ENCODE data around the gene TPRN. TPM values are rescaled to one million over a fixed set of nuclear protein-coding genes. Genes with fewer than 3 reads are reported as not detected.
A peak's percentile ranks its signal among the peaks of the same experiment; 100 is the strongest.
"Not testable (repeated sequence)": the region's sequence is repeated elsewhere in the genome, so short reads cannot be mapped to it uniquely, and the experiment has no call there.

TPRN gene, protein sequence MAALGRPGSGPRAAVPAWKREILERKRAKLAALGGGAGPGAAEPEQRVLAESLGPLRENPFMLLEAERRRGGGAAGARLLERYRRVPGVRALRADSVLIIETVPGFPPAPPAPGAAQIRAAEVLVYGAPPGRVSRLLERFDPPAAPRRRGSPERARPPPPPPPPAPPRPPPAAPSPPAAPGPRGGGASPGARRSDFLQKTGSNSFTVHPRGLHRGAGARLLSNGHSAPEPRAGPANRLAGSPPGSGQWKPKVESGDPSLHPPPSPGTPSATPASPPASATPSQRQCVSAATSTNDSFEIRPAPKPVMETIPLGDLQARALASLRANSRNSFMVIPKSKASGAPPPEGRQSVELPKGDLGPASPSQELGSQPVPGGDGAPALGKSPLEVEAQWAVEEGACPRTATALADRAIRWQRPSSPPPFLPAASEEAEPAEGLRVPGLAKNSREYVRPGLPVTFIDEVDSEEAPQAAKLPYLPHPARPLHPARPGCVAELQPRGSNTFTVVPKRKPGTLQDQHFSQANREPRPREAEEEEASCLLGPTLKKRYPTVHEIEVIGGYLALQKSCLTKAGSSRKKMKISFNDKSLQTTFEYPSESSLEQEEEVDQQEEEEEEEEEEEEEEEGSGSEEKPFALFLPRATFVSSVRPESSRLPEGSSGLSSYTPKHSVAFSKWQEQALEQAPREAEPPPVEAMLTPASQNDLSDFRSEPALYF
- 26.9 and 34.5 TPM in 2 replicates for total RNA-seq (2014; rRNA removed; shearing (Covaris generic))

- DNase-seq (ENCODE audit: low spot score) = peak; percentile 100
Measured at GRCh38 chr9:137200311-137201204, at the start of gene TPRN. TPRN (minus strand) TSS chr9:137200741; CDS start chr9:137200711, 30 bp downstream.

DNA sequence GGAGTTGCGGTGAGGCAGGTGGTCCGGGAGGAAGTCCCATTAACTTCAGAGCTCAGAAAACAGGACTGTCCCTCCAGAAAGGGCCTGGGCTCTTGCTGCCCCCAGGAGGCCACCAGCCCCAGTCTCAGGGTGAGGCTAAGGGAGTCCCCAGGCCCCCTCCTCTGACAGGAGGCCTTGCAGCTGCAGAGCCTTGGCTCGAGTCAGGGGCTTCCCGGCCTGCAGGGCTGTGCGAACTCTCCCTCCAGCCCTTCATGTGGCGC is 47.3 kb upstream of the TPRN start:
- no peak for DNase-seq (ENCODE audit: low spot score)

DNA sequence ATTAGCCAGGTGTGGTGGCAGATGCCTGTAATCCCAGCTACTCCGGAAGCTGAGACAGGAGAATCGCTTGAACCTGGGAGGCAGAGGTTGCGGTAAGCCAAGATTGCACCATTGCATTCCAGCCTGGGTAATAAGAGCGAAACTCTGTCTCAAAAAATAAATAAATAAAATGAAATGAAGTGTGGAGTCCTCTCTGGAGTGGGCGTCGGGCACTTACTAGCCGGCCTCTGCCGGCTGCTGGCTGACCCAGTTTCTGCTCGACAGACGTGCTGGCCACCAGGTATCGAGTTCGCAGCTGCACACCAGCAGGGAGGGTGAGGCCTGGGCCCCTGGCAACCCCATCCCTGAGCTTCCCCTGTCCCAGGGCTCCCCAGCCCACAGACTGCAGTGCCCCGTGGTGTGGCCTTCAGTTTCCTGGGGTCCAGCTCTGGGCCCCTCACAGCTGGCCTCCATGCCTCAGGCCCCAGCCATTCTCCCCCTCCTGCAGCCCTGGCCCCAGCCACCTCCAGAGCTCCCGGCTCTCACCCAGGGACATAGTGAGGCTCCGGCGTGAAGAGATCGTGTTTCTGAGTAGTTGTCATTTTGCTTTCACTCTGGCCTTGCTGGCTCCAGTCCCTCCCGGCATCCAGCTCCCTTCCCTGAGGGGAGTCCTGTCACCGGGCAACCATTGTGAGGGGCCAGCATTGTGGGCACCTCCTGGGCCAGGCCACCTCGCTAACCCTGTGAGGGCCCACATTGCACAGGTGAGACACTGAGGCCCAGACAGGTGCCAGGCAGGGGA is 46.8 kb upstream of the TPRN start:
- no peak for DNase-seq (ENCODE audit: low spot score)

DNA sequence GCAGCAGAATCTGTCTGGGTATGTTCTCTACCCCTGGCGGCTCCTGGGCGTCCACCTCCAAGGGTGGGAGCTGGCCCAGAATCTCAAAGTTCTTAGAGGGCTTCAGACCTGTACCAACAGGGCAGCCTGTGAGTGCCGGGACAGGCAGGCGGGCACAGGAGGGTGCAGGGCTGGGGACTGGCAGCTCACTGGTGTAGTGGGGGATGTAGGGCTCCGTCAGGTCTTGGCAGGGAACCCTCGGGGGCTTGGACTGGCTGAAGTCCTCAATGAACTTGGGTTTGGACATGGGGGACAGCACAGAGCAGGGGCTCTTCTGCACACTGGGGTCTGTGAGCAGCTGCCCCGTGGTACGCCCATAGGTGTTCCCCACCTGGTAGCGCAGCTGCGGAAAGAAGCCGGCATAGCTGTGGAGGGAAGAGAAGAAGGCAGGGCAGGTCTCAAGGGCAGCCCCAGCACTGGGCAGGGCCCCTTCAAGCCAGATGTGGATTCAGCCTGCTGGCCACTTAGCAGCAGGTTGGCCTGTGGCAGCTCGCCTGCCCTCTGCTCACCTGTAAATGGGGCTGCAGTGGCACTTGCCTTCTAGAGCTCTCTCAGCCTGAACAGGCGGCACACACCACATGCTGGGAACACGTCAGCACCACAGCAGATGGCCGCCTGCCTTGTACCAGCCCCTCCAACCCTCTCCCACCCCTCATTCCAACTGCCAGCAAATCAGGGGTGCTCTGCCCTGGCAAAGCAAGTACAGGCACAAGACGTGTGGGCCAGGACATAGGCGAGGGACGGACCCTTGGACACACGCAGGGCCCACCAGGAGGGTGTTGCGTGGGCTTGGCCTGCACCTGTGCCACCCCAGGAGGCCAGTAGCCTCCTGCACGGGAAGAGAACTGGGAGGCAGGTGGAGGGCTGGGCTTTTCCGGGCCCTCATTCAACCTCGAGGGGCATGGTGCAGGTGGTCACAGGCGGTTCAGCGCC is 45.2 kb upstream of the TPRN start:
- DNase-seq (ENCODE audit: low spot score) = no peak

GRCh38 chr9:137244486-137245449 is 44.2 kb upstream of the TPRN start:
- DNase-seq (ENCODE audit: low spot score) = no peak

GRCh38 chr9:137243626-137244485 is 43.3 kb upstream of the TPRN start:
- DNase-seq (ENCODE audit: low spot score) = no peak

GRCh38 chr9:137243266-137243625 is 42.7 kb upstream of the TPRN start:
- not testable (repeated sequence) for DNase-seq (ENCODE audit: low spot score)

- no peak for DNase-seq (ENCODE audit: low spot score)
Measured at GRCh38 chr9:137242269-137243203, 42.0 kb upstream of the TPRN start.

GRCh38 chr9:137241490-137242268 is 41.1 kb upstream of the TPRN start:
- no peak for DNase-seq (ENCODE audit: low spot score)

DNA sequence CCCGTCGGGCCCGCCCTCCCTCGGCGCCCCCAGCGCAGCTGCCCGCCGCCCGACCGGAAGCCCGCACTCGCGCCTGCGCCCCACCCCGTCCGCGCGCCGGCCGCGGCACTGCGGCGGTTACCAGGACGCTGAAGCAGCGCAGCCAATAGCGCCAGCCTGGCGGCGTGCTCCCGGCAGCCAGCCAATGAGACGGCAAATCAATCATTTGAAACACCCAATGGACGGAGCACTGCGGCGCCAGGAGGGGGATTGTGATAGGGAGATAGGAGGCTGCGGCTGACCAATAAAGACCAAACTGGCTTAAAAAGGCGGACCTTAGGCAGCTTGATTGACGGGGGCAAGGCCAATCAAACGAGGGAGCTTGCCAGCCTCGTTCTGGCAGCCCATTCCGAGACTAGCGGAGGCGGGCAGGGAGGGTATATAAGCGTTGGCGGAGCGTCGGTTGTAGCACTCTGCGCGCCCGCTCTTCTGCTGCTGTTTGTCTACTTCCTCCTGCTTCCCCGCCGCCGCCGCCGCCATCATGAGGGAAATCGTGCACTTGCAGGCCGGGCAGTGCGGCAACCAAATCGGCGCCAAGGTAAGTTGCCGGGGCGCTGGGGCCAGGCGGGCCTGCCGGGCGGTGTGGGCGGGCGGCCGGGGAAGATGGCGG is 40.4 kb upstream of the TPRN start, which contains the start of gene TUBB4B:
Gene TUBB4B, plus strand, starts transcription at position 447 of the 649 bp plus-strand sequence. Its CDS starts 74 bp downstream, at position 521.
- DNase-seq (ENCODE audit: low spot score) = peak; percentile 100

DNA sequence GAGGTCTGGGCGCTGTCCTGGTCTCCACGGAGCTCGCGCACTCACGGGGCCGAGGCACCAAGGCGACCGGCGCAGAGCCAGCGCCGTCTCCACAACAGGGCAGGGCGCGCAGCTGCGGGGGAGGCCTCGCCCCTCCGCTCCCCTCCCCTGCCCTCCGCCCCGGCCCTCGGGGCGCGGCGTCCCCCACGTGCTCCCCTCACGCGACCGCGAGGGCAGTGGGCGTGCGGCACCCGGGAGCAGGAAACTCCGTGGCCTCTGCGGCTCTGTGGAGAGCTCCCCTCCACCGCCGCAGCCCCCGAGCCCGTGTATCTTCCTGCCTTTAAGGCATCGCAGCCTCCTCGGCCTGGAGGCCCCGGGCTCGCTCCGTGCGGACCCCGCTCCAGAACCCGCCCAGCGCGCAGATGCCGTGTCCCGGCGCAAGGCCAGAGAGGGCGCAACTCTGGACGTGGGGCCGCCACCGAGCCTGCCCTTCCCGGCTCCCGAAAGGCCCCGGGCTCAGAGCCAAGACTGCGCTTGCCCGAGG is 39.8 kb upstream of the TPRN start:
- peak; percentile 71 for DNase-seq (ENCODE audit: low spot score)

DNA sequence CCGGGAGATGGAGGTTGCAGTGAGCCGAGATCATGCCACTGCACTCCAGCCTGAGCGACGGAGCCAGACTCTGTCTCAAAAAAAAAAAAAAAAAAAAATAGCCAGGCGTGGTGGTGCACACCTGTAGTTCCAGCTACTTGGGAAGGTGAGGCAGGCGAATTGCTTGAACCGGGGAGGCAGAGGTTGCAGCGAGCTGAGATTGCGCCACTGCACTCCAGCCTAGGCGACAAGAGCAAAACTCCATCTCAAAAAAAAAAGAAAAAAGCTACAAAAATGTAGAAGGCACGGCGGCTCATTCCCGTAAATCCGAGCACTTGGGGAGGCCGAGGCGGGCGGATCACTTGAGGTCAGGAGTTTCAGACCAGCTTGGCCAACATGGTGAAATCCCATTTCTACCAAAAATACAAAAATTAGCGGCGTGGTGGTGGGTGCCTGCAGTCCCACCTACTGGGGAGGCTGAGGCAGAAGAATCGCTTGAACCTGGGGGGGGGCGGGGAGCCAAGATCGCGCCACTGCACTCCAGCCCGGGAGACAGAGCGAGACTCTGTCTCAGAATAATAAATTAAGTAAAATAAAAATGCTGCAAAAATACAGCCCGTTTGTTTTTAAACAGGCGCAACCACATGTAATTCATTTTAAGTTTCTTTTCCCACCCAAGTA is 39.1 kb upstream of the TPRN start:
- DNase-seq (ENCODE audit: low spot score) = not testable (repeated sequence)

DNA sequence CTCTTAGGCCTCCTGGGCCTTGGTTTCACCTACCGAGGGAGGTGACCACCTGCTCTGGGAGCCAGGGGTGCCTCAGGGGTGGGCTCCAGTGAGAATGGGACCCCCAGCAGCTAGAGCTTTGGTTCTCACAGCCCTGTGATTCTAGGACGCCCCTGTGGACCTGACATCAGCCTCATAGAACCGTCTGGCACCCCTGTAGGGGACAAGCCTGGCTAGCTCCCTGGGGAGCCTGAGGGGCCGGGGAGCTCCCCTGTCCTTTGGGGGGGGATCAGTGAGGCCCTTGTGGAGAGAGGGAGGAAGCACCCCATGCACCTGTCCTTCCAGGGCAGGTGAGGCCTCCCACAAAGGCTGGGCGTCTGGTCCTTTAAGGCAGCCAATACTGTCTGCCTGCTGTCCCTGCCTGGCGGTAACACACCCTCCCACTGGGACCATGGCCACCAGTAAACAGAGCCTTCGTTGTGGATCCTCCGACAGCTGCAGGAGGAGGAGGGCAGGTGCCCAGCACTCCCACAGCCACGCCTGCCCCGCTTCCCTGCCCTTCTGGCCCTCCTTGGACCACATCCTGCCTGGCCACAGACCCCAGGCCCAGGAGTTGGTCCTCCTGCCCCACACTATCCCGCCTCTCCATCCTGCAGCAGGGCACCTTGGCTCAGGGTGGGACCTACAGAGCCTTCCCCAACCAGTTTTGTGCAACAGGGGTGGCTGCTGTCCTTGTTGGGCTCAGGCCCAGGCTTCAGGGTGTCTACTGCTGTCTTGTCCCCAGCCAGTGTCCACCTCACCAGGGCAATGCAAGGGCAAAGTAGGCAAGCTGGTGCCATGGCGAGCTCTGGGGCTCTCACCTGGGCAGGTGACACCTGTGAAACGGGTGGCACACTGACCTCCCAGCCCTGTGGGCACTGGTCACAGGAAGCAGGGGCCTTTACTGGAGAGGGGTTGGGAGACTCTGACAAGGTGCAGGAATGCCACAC is 37.5 kb upstream of the TPRN start:
- DNase-seq (ENCODE audit: low spot score) = no peak

All from A172 (cell line).